Spleen (tissue), 7 donors: ENCODE data around the gene DOCK6.

ENCODE experiments used
- CTCF ChIP-seq, 11 experiments: fragments of 200-600 bp in 7 of 11; fragments of 450-650 bp in 4 of 11; sonication (generic) in 4 of 11; IDR thresholded peaks in 8 of 11; conservative IDR thresholded peaks in 3 of 11; 1 replicate in 7 of 11; 2 replicates in 4 of 11; pipeline versions ENCODE4 v1.4.0 to v1.8.0; 2016 to 2021; ENCODE audit warnings: antibody characterized with exemption in 11 of 11, inconsistent platforms in 4 of 11, mild to moderate bottlenecking in 1 of 11
- POLR2A ChIP-seq, 3 donors: fragments of 450-650 bp; IDR thresholded peaks; one replicate each; pipeline ENCODE4 v1.5.1; 2017; ENCODE audit warnings: antibody characterized with exemption in 3 of 3, mild to moderate bottlenecking in 1 of 3
- donor health status: DM: no; HTN: no; CAD: no; lungs with moderate emphysema.
- donor health status: DM: no; HTN: no; CAD: no.
- donor health status: DM: no; HTN: no; CAD: no.

GRCh38 chr19:11195681-11196080 is 66.6 kb downstream of the DOCK6 start:
- TF ChIP-seq POLR2A (IDR thresholded peaks at IDR 0.05) (no peak), CTCF (IDR thresholded peaks at IDR 0.05 in 8 of 11, conservative IDR thresholded peaks at IDR 0.05 in 3 of 11) (no peak)
